Gastrocnemius medialis (tissue), 4 donors: ENCODE measurements around the gene ADCY7. TPM values are rescaled to one million over a fixed set of nuclear protein-coding genes. Genes with fewer than 3 reads are reported as not detected.

Source experiments
- ATAC-seq, 2 donors: fragments of 150-250 bp; one replicate each; pipeline ENCODE4 v1.9.1; 2016
- DNase-seq, 2 donors: peaks; one replicate each; pipeline ENCODE4 v3.0.0-alpha.2; 2019
- H3K27ac ChIP-seq, 4 donors: fragments of 200-600 bp; sonication (generic); 1 replicate in 1 of 4; 2 replicates in 3 of 4; pipeline ENCODE4 v1.5.1; 2016 to 2018; ENCODE audit warnings: mild to moderate bottlenecking in 2 of 4, moderate library complexity in 1 of 4
- H3K27me3 ChIP-seq, 3 donors: fragments of 200-600 bp; sonication (generic) in 2 of 3; 1 replicate in 1 of 3; 2 replicates in 2 of 3; pipeline versions ENCODE4 v1.5.1 to v1.6.0; 2016 to 2019; ENCODE audit warnings: mild to moderate bottlenecking in 1 of 3, moderate library complexity in 1 of 3
- H3K36me3 ChIP-seq, 2 donors: fragments of 200-600 bp; sonication (generic) in 1 of 2; one replicate each; pipeline ENCODE4 v1.5.1; 2017 to 2018
- H3K4me1 ChIP-seq, 2 donors: fragments of 200-600 bp; sonication (generic) in 1 of 2; one replicate each; pipeline ENCODE4 v1.5.1; 2016 to 2017; ENCODE audit warnings: mild to moderate bottlenecking in 2 of 2
- H3K4me3 ChIP-seq, 4 donors: fragments of 200-600 bp; sonication (generic) in 3 of 4; 1 replicate in 1 of 4; 2 replicates in 3 of 4; pipeline ENCODE4 v1.5.1; 2016 to 2019; ENCODE audit warnings: mild to moderate bottlenecking in 2 of 4
- H3K9me3 ChIP-seq, 3 donors: fragments of 200-600 bp; sonication (generic) in 2 of 3; 1 replicate in 1 of 3; 2 replicates in 2 of 3; pipeline ENCODE4 v1.5.1; 2016 to 2019
- CTCF ChIP-seq, 5 experiments: fragments of 450-650 bp in 3 of 5; fragments of 200-600 bp in 2 of 5; sonication (generic) in 2 of 5; IDR thresholded peaks in 4 of 5; conservative IDR thresholded peaks in 1 of 5; 1 replicate in 4 of 5; 2 replicates in 1 of 5; pipeline ENCODE4 v1.5.1; 2016 to 2019; ENCODE audit warnings: antibody characterized with exemption in 5 of 5, mild to moderate bottlenecking in 3 of 5, moderate library complexity in 3 of 5
- POLR2A ChIP-seq, 2 donors: fragments of 450-650 bp; IDR thresholded peaks; one replicate each; pipeline ENCODE4 v1.6.1; 2017; ENCODE audit warnings: antibody characterized with exemption in 2 of 2, mild to moderate bottlenecking in 2 of 2, moderate library complexity in 2 of 2
- in situ Hi-C, 4 donors: fragments of 200-750 bp; cut with MboI; loops; one replicate each; pipeline versions ENCODE4 v1.15.0 to v1.8.0; 2017; ENCODE audit warnings: low sequenced_read_pairs in 4 of 4
- intact Hi-C: fragments of 100-400 bp; cut with DNase I; formaldehyde crosslinking; loops from one replicate; pipeline ENCODE4 v1.15.1; 2023; ENCODE audit warnings: low total_unique reads
- total RNA-seq, 4 donors: library from RNA; depleted of rRNA; stranded (reverse); fragments of >200 nt; gene quantifications; one replicate each; pipeline versions ENCODE4 v1.1.0 to v1.2.3, GENCODE V29; 2016

Gene ADCY7
- total RNA-seq, 4 donors from 2014 or later, result 0.90 to 7.3 (median 2.6) TPM

- no peaks in the 10 kb centered on the region for H3K4me1 ChIP-seq
- H3K36me3 ChIP-seq, result no peaks in the 10 kb centered on the region
- DNase-seq (no peak), ATAC-seq (no peak)
- in situ Hi-C loops, result no loop called here
- H3K27me3 ChIP-seq, result no peaks in the 10 kb centered on the region
- H3K9me3 ChIP-seq, result no peaks in the 10 kb centered on the region
- no peak overlapping the region for H3K27ac ChIP-seq
- TF ChIP-seq CTCF (IDR thresholded peaks at IDR 0.05 in 4 of 5, conservative IDR thresholded peaks at IDR 0.05 in 1 of 5), result no peak
- no peak for TF ChIP-seq POLR2A (IDR thresholded peaks at IDR 0.05)
- H3K4me3 ChIP-seq, result no peak overlapping the region
- intact Hi-C loops, result no loop called here
Observed at GRCh38 chr16:50293994-50294855, 27.9 kb downstream of the ADCY7 start.

GRCh38 chr16:50294955-50295354 lies 28.6 kb downstream of the ADCY7 start:
- no peak overlapping the region for H3K4me3 ChIP-seq
- no peaks in the 10 kb centered on the region for H3K9me3 ChIP-seq
- in situ Hi-C loops, result no loop called here
- intact Hi-C loops, result no loop called here
- TF ChIP-seq POLR2A (IDR thresholded peaks at IDR 0.05) (no peak), CTCF (IDR thresholded peaks at IDR 0.05 in 4 of 5, conservative IDR thresholded peaks at IDR 0.05 in 1 of 5) (no peak)
- ATAC-seq (no peak), DNase-seq (no peak)
- no peak overlapping the region for H3K27ac ChIP-seq
- H3K27me3 ChIP-seq, result no peaks in the 10 kb centered on the region
- H3K4me1 ChIP-seq, result no peaks in the 10 kb centered on the region
- no peaks in the 10 kb centered on the region for H3K36me3 ChIP-seq

GRCh38 chr16:50295541-50296132 lies 29.3 kb downstream of the ADCY7 start:
- H3K4me1 ChIP-seq, result no peaks in the 10 kb centered on the region
- in situ Hi-C loops, result no loop called here
- H3K4me3 ChIP-seq, result no peak overlapping the region
- DNase-seq, result no peak
- intact Hi-C loops, result no loop called here
- H3K27me3 ChIP-seq, result no peaks in the 10 kb centered on the region
- no peak for ATAC-seq
- H3K27ac ChIP-seq, result no peak overlapping the region
- no peaks in the 10 kb centered on the region for H3K9me3 ChIP-seq
- no peak for TF ChIP-seq POLR2A (IDR thresholded peaks at IDR 0.05)
- TF ChIP-seq CTCF (IDR thresholded peaks at IDR 0.05 in 4 of 5, conservative IDR thresholded peaks at IDR 0.05 in 1 of 5), result no peak
- H3K36me3 ChIP-seq, result no peaks in the 10 kb centered on the region

- Histone ChIP-seq H3K4me3 (no peak overlapping the region), H3K27me3 (no peaks in the 10 kb centered on the region), H3K36me3 (no peaks in the 10 kb centered on the region), H3K27ac (no peak overlapping the region), H3K9me3 (no peaks in the 10 kb centered on the region), H3K4me1 (no peaks in the 10 kb centered on the region)
- DNase-seq (no peak), ATAC-seq (no peak)
- in situ Hi-C loops (no loop called here), intact Hi-C loops (no loop called here)
- TF ChIP-seq CTCF (IDR thresholded peaks at IDR 0.05 in 4 of 5, conservative IDR thresholded peaks at IDR 0.05 in 1 of 5) (no peak), POLR2A (IDR thresholded peaks at IDR 0.05) (no peak)
Observed at GRCh38 chr16:50296807-50297206, 30.5 kb downstream of the ADCY7 start.
